ENCODE results near the gene PIMREG. TPM values are rescaled to one million over a fixed set of nuclear protein-coding genes. Genes with fewer than 3 reads are reported as not detected.
A peak's percentile ranks its signal among the peaks of the same experiment; 100 is the strongest.

Gene PIMREG
- total RNA-seq, 4 donors from 2014 or later = 0.47 to 1.2 TPM; not detected in 2

DNA sequence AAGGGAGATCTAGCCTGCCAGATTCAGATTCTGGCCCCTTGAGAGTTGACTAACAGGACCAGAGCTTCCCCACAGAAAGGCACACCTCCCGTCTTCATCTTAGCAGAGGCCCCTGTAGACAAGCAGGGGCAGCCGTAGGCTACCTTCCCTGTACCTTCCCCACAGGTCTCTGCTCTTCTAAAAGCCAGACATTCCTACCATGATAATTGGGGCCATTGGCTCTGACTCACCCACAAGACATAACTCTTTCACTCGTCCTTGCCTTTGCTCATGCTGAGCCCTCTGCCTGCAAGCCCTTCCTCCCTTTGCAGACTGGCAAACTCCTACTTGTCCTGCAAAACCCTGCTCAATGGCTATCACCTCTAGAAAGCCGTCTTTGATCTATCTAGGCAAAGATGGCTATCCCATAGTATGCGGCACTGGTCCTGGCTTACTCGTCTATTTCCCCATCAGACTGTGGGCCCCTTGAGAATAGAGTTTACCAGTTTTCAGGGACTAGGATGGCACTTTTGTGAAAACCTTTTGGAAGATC lies 43.8 kb downstream of the PIMREG start:
- no peak for DNase-seq (ENCODE audit: low spot score)
- TF ChIP-seq CTCF (IDR thresholded peaks at IDR 0.05) = no peak
- no peak for ATAC-seq (ENCODE audit: low FRiP score)

DNA sequence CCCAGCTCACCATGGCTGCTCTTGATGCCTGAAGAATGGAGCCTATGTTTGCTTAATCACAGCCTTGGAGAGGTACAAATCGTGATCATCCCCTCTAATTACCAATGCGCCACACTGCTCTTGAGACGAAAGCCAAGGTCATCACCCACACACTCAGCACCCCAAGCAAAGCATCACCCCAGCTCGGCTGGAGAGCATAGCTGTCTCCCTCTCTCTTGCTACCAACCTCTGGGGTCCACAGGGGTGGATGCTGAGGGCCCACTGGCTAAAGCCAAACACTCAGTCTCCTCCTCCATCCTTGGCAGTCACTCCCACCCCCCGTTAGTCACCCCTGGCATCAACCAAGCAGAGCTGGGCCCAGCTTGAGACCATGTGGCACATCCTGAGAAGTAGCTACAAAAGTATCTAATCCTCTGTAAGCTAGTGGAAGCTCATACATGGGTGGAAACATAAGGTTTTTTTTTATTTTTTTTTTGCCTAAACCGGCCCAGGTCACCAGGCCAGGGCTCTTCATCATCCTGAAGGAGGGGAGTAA lies 44.8 kb downstream of the PIMREG start:
- no peak for DNase-seq (ENCODE audit: low spot score)
- TF ChIP-seq CTCF (IDR thresholded peaks at IDR 0.05) = no peak
- ATAC-seq (ENCODE audit: low FRiP score) = no peak

DNA sequence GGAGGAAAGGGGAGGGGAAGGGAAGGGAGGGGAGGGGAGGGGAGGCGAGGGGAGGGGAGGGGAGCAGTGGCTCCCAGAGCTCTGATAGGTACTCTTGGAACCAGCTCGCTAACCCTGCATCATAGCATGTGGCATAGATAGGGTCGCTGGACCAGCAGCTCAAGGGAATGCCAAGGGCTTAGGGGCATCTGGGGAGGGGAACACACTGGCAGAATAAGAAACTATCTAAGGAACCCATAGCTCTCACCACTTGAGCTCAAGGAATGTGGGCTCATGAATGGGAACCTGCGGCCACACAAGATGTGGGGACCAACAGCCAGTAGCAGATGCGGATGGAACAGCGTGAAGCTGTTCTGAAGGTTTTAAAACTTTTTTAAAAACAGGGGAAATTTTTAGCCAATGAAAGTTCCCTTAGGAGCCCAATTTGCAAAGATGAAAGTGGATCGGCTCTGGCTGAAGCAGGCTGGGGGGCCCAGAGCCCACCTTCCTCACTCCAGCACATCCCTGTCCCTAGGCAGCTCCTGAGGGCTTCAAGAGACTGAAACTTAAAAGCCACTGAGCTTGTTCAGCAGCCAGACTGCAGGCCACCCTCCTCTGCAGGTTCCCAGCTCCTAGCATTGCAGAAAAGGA lies 46.9 kb downstream of the PIMREG start:
- no peak for TF ChIP-seq CTCF (IDR thresholded peaks at IDR 0.05)
- DNase-seq (ENCODE audit: low spot score) (no peak), ATAC-seq (ENCODE audit: low FRiP score) (no peak)

DNA sequence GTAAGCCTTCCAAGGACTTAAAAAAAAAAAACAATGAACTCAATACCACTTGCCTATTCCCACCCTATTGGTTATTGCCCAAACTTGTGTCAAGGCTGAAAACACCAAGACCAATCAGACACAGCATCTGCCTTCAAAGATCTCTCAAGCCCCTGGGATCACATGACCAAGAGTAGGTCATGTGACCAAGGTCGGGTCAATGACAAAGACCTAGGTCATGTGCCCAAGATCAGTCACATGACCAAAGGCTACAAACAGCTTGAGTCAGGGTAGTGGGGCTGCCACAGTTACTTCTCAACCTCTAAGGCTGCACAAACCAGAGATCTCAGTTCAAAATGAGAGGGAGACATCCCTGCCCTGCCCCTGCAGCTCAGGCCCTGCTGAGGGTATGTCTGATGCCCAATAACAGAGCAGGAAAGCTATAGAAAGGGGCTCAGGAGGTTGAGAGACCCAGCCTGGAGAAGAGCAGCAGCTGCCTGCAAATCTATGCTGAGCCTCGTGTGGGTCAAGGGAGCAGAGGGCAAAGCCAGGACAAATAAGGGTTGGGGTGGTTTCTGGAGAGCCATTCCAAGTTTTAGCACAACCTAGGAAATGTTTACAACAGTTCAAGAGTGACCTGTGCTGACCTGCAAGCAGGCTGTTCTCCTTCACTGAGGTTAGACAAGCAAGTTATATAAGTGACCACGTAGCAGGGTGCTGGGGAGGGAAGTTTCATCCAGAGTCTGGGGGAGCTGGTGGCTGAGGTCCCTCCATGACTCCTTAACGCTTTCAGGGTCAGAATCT lies 48.8 kb downstream of the PIMREG start:
- DNase-seq (ENCODE audit: low spot score) (no peak), ATAC-seq (ENCODE audit: low FRiP score) (no peak)
- TF ChIP-seq CTCF (IDR thresholded peaks at IDR 0.05) = no peak

- no peak for TF ChIP-seq CTCF (IDR thresholded peaks at IDR 0.05)
- peak; percentile 56 for ATAC-seq (ENCODE audit: low FRiP score)
- DNase-seq (ENCODE audit: low spot score) = no peak
Observed at GRCh38 chr17:6494239-6494941, 50.1 kb downstream of the PIMREG start.

DNA sequence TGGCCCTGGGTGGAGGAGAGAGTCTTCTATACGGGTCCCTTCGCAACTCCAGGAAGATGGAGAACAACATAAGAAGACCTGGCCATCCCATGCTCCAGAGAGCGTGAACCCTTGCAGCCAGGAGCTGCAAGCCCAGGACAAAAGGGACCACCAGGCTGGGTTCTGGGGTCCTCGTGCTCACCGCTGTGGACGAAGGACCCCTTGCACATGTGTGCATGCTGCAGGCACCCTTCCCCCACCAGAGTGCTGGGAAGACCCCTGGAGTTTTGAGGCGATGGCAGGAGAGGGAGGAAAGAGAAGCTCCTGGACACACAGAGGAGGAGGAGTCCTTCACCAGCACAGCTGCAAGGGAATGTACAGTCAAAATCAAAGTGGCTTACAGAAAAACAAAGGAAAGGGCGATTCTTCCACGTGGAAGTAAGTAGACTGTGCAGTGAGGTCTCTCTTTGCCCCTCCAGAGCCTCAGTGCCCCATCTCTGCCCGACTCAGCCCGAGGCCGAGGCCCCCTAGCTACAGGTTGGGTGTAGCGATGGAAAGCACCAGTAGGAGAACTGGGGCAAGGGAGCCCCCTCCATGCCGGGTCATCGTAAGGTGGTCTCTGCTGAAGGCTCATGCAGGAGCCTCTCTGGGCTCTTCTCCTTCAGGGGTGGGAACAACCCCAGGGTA lies 51.3 kb downstream of the PIMREG start:
- ATAC-seq (ENCODE audit: low FRiP score) (no peak), DNase-seq (ENCODE audit: low spot score) (no peak)
- TF ChIP-seq CTCF (IDR thresholded peaks at IDR 0.05) = no peak
